ENCODE results near the gene NCSTN.

Gene NCSTN

GRCh38 chr1:160407839-160408801, 64.9 kb downstream of the NCSTN start:
- no peak for DNase-seq
